DOHH2 (cell line): ENCODE measurements around the gene DMXL2.
"Not testable (repeated sequence)": the region's sequence is repeated elsewhere in the genome, so short reads cannot be mapped to it uniquely, and the experiment has no call there.

Experiments
- H3F3A ChIP-seq: fragments of 200-600 bp; sonication (generic), shearing (Covaris generic); 2 replicates; pipeline ENCODE4 v1.6.0; 2016; ENCODE audit warnings: antibody characterized with exemption, mild to moderate bottlenecking; ENCODE audit not compliant: control insufficient read depth, insufficient read depth
- H3K27ac ChIP-seq: fragments of 200-600 bp; sonication (generic); 2 replicates; pipeline ENCODE4 v1.5.1; 2014; ENCODE audit warnings: low read depth, mild to moderate bottlenecking, low read length, moderate library complexity
- H3K27me3 ChIP-seq: fragments of 200-600 bp; sonication (generic); 2 replicates; pipeline ENCODE4 v1.6.1; 2014; ENCODE audit warnings: mild to moderate bottlenecking, low read length, mixed read lengths; ENCODE audit not compliant: control insufficient read depth
- H3K36me3 ChIP-seq: fragments of 200-600 bp; sonication (generic); 2 replicates; pipeline ENCODE4 v1.6.1; 2014; ENCODE audit warnings: mild to moderate bottlenecking, low read length, moderate library complexity, mixed read lengths; ENCODE audit not compliant: control insufficient read depth
- H3K4me1 ChIP-seq: fragments of 200-600 bp; sonication (generic); 2 replicates; pipeline ENCODE4 v1.6.1; 2014; ENCODE audit warnings: mild to moderate bottlenecking, low read length, mixed read lengths; ENCODE audit not compliant: control insufficient read depth
- H3K4me2 ChIP-seq: fragments of 200-600 bp; sonication (generic); 2 replicates; pipeline ENCODE4 v1.6.0; 2014; ENCODE audit warnings: mild to moderate bottlenecking, low read length, moderate library complexity
- H3K4me3 ChIP-seq: fragments of 200-600 bp; sonication (generic); 2 replicates; pipeline ENCODE4 v1.5.1; 2014; ENCODE audit warnings: mild to moderate bottlenecking, low read length, mixed read lengths
- H3K79me2 ChIP-seq: fragments of 200-600 bp; sonication (generic); 2 replicates; pipeline ENCODE4 v1.6.1; 2014; ENCODE audit warnings: mild to moderate bottlenecking, low read length, mixed read lengths; ENCODE audit not compliant: control insufficient read depth
- H3K9me2 ChIP-seq: fragments of 200-600 bp; sonication (generic); replicated peaks from 2 replicates; pipeline ENCODE4 v1.6.1; 2014; ENCODE audit warnings: mild to moderate bottlenecking, low read length, mixed read lengths; ENCODE audit not compliant: control insufficient read depth
- H3K9me3 ChIP-seq: fragments of 200-600 bp; sonication (generic); 2 replicates; pipeline ENCODE4 v1.6.1; 2014; ENCODE audit warnings: antibody characterized with exemption, low read length, mixed read lengths; ENCODE audit not compliant: control insufficient read depth, insufficient read depth
- H4K20me1 ChIP-seq: fragments of 200-600 bp; sonication (generic); 2 replicates; pipeline ENCODE4 v1.6.0; 2014; ENCODE audit warnings: low read depth, mild to moderate bottlenecking, antibody characterized with exemption, low read length, moderate library complexity; ENCODE audit not compliant: control insufficient read depth, insufficient read depth
- CTCF ChIP-seq: fragments of 200-600 bp; sonication (generic); IDR thresholded peaks from one replicate; pipeline ENCODE4 v1.5.1; 2014; ENCODE audit warnings: antibody characterized with exemption, mild to moderate bottlenecking, low read depth, low read length; ENCODE audit not compliant: poor library complexity, severe bottlenecking
- EZH2phosphoT487 ChIP-seq: fragments of 200-600 bp; sonication (generic); IDR thresholded peaks from 2 replicates; pipeline ENCODE4 v1.6.1; 2017; ENCODE audit warnings: borderline replicate concordance, mild to moderate bottlenecking, antibody characterized with exemption, low read length, moderate library complexity, mixed read lengths

DMXL2 gene

GRCh38 chr15:51575775-51576174 lies 46.8 kb downstream of the DMXL2 start:
- H3K27me3 ChIP-seq = no peaks in the 10 kb centered on the region
- no peaks in the 10 kb centered on the region for H3K4me1 ChIP-seq
- no peaks in the 10 kb centered on the region for H3K9me2 ChIP-seq
- no peaks in the 10 kb centered on the region for H3K9me3 ChIP-seq
- H3K4me2 ChIP-seq = no peak overlapping the region
- no peak overlapping the region for H3K27ac ChIP-seq
- H3K79me2 ChIP-seq = no peaks in the 10 kb centered on the region
- no peak overlapping the region for H3K4me3 ChIP-seq
- H3F3A ChIP-seq = no peaks in the 10 kb centered on the region
- TF ChIP-seq EZH2phosphoT487 (no peak), CTCF (no peak)
- H4K20me1 ChIP-seq = no peaks in the 10 kb centered on the region
- H3K36me3 ChIP-seq = no peaks in the 10 kb centered on the region

- H3K4me2 ChIP-seq, H3K9me3 ChIP-seq, H3K79me2 ChIP-seq, H3K4me1 ChIP-seq, H3K27ac ChIP-seq, H3F3A ChIP-seq, H4K20me1 ChIP-seq, H3K9me2 ChIP-seq, H3K4me3 ChIP-seq, H3K36me3 ChIP-seq, H3K27me3 ChIP-seq: not testable (repeated sequence)
Measured at GRCh38 chr15:51573352-51573751, 49.2 kb downstream of the DMXL2 start.

GRCh38 chr15:51568939-51569784 lies 53.4 kb downstream of the DMXL2 start:
- H3K4me1 ChIP-seq, H3K79me2 ChIP-seq, H3K4me3 ChIP-seq, H3K36me3 ChIP-seq, H3K4me2 ChIP-seq, H4K20me1 ChIP-seq, H3K9me3 ChIP-seq, H3K9me2 ChIP-seq, H3K27ac ChIP-seq, H3F3A ChIP-seq, H3K27me3 ChIP-seq: not testable (repeated sequence)

GRCh38 chr15:51561271-51561670 lies 61.3 kb downstream of the DMXL2 start:
- Histone ChIP-seq H3K27me3 (no peaks in the 10 kb centered on the region), H3K4me3 (no peak overlapping the region), H3F3A (no peaks in the 10 kb centered on the region), H3K36me3 (no peaks in the 10 kb centered on the region), H3K9me3 (no peaks in the 10 kb centered on the region), H3K27ac (no peak overlapping the region), H3K9me2 (no peaks in the 10 kb centered on the region), H3K4me1 (no peaks in the 10 kb centered on the region), H4K20me1 (no peaks in the 10 kb centered on the region), H3K79me2 (no peaks in the 10 kb centered on the region), H3K4me2 (no peak overlapping the region)
- TF ChIP-seq CTCF (no peak), EZH2phosphoT487 (no peak)
